Transverse colon (tissue), 3 donors: ENCODE results near the gene ETNK2.

Experiments
- POLR2A ChIP-seq: fragments of 450-650 bp; IDR thresholded peaks from one replicate; pipeline ENCODE4 v1.6.1; 2016; ENCODE audit warnings: antibody characterized with exemption, mild to moderate bottlenecking, moderate library complexity
- TF ChIP-seq, protein P1 (sequence below), 5 experiments: fragments of 200-600 bp in 3 of 5; fragments of 450-650 bp in 2 of 5; sonication (generic) in 3 of 5; IDR thresholded peaks; 1 replicate in 2 of 5; 2 replicates in 3 of 5; pipeline ENCODE4 v1.5.1; 2016 to 2017; ENCODE audit warnings: antibody characterized with exemption in 5 of 5, inconsistent platforms in 3 of 5, mild to moderate bottlenecking in 2 of 5, moderate library complexity in 1 of 5

DNA sequence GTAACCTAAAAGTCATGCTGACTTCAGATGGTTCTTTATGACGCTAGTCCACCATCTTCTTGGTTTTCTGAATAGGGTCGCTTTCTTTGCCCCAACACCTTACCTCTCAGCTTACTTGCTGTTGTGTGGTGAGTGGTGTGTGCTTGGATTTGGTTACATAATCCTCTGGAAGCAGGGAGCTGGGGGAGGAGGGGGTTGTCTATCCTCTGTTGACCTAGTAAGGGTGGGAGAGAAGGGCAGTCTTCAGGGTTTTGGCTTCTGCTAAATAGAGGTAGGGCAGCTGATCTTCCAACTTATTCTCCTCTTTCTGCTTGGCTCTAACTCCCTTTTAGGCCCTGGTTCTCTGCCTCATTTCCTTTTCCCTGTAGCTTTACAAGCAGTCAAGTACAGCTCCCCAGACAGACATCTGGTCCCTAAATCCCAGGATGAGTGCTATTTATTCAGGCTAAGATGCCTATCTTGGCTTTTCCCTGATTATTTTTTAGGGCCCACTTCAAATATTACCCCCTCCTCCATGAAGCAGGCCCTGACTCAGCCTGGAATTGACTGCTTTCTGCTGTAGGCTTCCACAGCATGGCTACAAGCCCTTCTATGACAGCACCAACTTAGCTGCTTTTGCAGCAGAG lies 20.7 kb upstream of the ETNK2 start:
- TF ChIP-seq, protein P1, sequence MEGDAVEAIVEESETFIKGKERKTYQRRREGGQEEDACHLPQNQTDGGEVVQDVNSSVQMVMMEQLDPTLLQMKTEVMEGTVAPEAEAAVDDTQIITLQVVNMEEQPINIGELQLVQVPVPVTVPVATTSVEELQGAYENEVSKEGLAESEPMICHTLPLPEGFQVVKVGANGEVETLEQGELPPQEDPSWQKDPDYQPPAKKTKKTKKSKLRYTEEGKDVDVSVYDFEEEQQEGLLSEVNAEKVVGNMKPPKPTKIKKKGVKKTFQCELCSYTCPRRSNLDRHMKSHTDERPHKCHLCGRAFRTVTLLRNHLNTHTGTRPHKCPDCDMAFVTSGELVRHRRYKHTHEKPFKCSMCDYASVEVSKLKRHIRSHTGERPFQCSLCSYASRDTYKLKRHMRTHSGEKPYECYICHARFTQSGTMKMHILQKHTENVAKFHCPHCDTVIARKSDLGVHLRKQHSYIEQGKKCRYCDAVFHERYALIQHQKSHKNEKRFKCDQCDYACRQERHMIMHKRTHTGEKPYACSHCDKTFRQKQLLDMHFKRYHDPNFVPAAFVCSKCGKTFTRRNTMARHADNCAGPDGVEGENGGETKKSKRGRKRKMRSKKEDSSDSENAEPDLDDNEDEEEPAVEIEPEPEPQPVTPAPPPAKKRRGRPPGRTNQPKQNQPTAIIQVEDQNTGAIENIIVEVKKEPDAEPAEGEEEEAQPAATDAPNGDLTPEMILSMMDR (IDR thresholded peaks at IDR 0.05): no peak
- no peak for TF ChIP-seq POLR2A
